HPDE6-E6E7 (cell line): ENCODE measurements around the gene RNASE7.

Source experiments
- DNase-seq: peaks from one replicate; pipeline ENCODE4 v3.0.0; 2011; ENCODE audit warnings: missing footprints; ENCODE audit errors: extremely low spot score

The RNASE7 gene

DNA sequence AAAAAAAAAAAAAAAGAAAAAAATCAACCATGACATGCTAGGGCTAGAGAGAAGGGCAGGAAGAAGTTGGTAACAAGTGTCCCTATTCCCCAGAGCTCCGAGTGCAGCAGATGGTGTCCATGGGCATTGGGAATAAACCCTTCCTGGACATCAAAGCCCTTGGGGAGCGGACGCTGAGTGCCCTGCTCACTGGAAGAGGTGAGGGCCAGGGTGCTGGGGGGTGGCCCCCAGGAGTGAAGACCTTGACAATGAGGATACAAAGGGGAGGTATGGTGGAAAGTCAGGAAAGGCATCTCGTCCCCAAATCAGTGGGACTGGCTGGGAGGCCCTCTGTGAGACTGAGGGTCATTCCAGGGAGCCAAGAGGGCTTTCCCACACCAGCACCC is 44.7 kb downstream of the RNASE7 start:
- no peak for DNase-seq

- DNase-seq: no peak
These were observed 45.3 kb downstream of the RNASE7 start for GRCh38 chr14:21087294-21088091.

- DNase-seq: no peak
These were observed 46.5 kb downstream of the RNASE7 start for GRCh38 chr14:21088687-21089086.

GRCh38 chr14:21089271-21089670 is 47.1 kb downstream of the RNASE7 start:
- no peak for DNase-seq

- no peak for DNase-seq
These were observed 47.7 kb downstream of the RNASE7 start for GRCh38 chr14:21089877-21090193.

DNA sequence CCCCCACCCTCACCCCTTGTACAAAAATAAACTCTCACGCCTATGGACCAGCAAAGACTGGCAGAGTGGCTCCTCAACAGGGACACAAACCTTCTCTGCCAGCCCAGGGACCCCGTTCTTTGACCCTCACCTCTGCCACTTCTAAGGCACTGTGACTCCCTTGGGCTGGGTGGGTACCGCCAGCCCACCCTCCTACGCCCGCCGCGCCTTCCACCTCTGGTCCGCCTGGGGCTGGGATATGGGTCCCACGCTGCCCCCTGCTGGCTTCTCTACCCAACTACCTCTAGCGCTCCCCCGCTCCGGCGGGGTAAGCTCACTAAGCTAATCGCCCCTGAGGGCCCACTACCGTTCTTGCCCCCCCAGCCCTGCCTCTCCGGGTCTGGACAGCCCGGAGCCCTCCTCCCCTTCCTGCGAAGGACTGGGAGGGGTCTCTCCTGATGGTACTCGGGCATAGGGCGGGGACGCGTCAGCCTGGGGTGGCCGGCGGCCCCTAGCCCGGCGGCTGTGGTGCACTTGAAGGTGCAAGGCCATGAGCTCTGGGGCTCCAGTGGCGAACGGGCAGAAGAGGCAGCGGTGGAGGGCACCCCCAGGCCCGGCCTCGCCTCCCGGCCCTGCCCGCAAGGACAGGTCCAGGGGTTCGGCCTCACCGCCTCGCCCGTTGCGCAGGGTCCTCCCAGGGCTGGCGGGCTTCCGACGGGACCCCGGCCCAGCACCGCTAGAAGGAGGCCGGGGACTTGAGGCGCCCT is 48.2 kb downstream of the RNASE7 start:
- no peak for DNase-seq

DNA sequence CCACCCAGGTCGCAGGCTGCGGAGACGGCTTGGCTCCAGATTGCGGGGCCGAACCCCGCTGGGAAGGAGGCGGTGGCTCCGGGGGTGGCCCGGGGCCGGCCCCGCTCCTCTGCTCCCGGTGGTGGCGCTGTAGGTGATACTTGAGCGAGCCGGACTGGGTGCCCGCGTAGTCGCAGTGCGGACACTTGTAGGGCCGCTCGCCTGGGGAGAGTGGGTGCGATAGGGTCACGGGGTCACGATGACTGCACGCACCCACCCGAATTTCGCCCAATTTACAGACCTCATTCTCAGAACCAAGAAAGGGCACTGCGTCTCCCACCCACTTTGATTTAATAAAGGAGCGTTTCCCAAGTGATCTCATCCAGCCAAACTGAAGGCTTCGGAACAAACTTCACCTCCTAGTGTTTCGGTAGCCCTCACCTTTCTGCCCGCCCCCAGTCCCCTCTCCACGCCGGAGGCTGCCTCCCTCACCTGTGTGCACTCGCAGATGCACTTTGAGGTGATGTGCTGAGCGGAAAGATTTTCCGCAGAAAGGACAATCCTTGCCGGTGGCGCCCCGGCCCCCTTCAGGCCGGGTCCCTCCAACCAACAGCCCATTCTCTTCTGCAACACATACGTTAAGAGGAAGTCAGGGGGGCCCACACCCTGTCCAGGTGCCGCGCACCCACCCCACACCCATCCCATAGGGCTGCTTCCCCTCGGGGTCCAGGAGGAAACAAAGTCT is 48.9 kb downstream of the RNASE7 start:
- no peak for DNase-seq

- no peak for DNase-seq
These were observed 49.7 kb downstream of the RNASE7 start for GRCh38 chr14:21091821-21092272.

GRCh38 chr14:21092273-21093011 is 50.3 kb downstream of the RNASE7 start:
- DNase-seq: no peak

DNA sequence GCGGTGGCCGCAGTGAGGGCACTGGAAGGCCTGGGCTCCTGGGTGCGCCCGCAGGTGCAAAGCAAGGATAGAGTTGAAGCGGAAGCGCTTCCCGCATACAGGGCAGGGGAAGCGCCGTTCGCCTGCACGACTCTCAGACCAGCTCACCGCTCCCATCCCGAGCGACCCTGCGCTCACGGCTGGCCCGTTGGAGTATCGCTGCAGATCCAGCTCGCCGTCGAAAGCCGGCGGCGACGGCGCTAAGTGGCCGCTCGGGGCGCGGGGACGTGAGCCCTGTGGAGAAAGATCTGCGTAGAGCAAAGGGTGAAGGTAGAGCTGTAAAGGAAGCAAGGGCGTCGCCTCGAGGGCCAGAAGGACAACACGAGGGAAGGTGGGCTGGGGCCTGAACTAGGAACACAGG is 50.9 kb downstream of the RNASE7 start:
- no peak for DNase-seq
